Right lobe of liver (tissue), 6 donors: Measurements from ENCODE around the gene D2HGDH. TPM values are rescaled to one million over a fixed set of nuclear protein-coding genes. Genes with fewer than 3 reads are reported as not detected.

ENCODE experiments used
- ATAC-seq, 4 donors: fragments of 200-7000 bp; cut with Tn5 transposase; one replicate each; pipeline ENCODE4 v1.9.1; 2020; ENCODE audit warnings: mild to moderate bottlenecking in 4 of 4, moderate library complexity in 4 of 4
- DNase-seq, 3 donors: peaks; one replicate each; pipeline ENCODE4 v3.0.0-alpha.2; 2020
- H3K27ac ChIP-seq, 3 donors: fragments of 200-600 bp; one replicate each; pipeline ENCODE4 v1.8.0; 2022
- H3K27me3 ChIP-seq, 2 donors: fragments of 200-600 bp; one replicate each; pipeline ENCODE4 v1.8.0; 2022
- H3K36me3 ChIP-seq, 4 donors: fragments of 200-600 bp; sonication (generic) in 1 of 4; one replicate each; pipeline versions ENCODE4 v1.5.1 to v1.8.0; 2017 to 2022; ENCODE audit warnings: control low read depth in 1 of 4
- H3K4me1 ChIP-seq, 4 donors: fragments of 200-600 bp; sonication (generic) in 1 of 4; one replicate each; pipeline versions ENCODE4 v1.5.1 to v1.8.0; 2017 to 2022; ENCODE audit warnings: control low read depth in 1 of 4
- H3K4me3 ChIP-seq, 3 donors: fragments of 200-600 bp; one replicate each; pipeline ENCODE4 v1.8.0; 2022
- H3K9me3 ChIP-seq, 4 donors: fragments of 200-600 bp; sonication (generic) in 1 of 4; one replicate each; pipeline versions ENCODE4 v1.5.1 to v1.8.0; 2017 to 2022; ENCODE audit warnings: control low read depth in 1 of 4
- CTCF ChIP-seq, 4 donors: fragments of 200-600 bp in 3 of 4; fragments of 450-650 bp in 1 of 4; IDR thresholded peaks; one replicate each; pipeline versions ENCODE4 v1.5.1 to v1.8.0; 2016 to 2022; ENCODE audit warnings: antibody characterized with exemption in 4 of 4, mild to moderate bottlenecking in 2 of 4
- POLR2A ChIP-seq: fragments of 450-650 bp; IDR thresholded peaks from one replicate; pipeline ENCODE4 v1.6.1; 2017; ENCODE audit warnings: antibody characterized with exemption, mild to moderate bottlenecking
- WGBS: methylation state at CpG from one replicate; pipeline ENCODE4 v1.1.6; 2018; ENCODE audit warnings: low coverage, low lambda C conversion rate; ENCODE audit not compliant: insufficient coverage; ENCODE audit errors: missing lambda C conversion rate; 5-methylcytosine and 5-hydroxymethylcytosine counted together
- intact Hi-C, 2 donors: fragments of 100-400 bp; cut with DNase I; formaldehyde crosslinking; loops; one replicate each; pipeline versions ENCODE4 v1.11.2 to v1.14.1; 2022
- total RNA-seq, 6 experiments: library from RNA; depleted of rRNA in 2 of 6; stranded (reverse); fragments of >200 nt in 2 of 6; fragmentation: NEBNext Ultra II Directional in 3 of 6; extraction: Animal tissue kit (Norgen Biotek cat#: 25700) in 3 of 6; gene quantifications; one replicate each; pipeline versions ENCODE4 v1.1.0 to v1.2.4, GENCODE V29; 2016 to 2023
- donor health status: DM: no; HTN: yes; CAD: no.
- donor health status: DM: no; HTN: no; CAD: no.
- donor health status: DM: no; HTN: no; CAD: no.
- donor health status: DM: no; HTN: yes; CAD: no.
- donor health status: DM: no; HTN: yes; CAD: no.

Gene D2HGDH
- total RNA-seq, 6 experiments from 2014 or later = 18.9 to 38.6 (median 25.9) TPM

GRCh38 chr2:241701399-241702154, 32.9 kb upstream of the D2HGDH start, which contains the start of gene ING5:
Gene ING5 (plus strand): TSS chr2:241702039. CDS start chr2:241702066, 27 bp downstream.
- Histone ChIP-seq H3K36me3 (peaks cover 0 to 15% (median 0%) of the 10 kb centered on the region in 4 donors), H3K4me1 (peaks cover 0 to 9% (median 0%) of the 10 kb centered on the region in 4 donors), H3K27ac (peak within 1 kb of the TSS; percentile 79 to 86 (median 80)), H3K4me3 (peak within 1 kb of the TSS; percentile 95 to 99 (median 96)), H3K9me3 (no peaks in the 10 kb centered on the region), H3K27me3 (no peaks in the 10 kb centered on the region)
- ATAC-seq = peak; percentile 79 to 86 (median 82)
- 0% methylated on average over 1 of the region's 96 CpGs for WGBS
- TF ChIP-seq POLR2A = peak; percentile 91
- no peak for TF ChIP-seq CTCF (IDR thresholded peaks at IDR 0.05)
- DNase-seq = peak; percentile 98
- intact Hi-C loops = no loop called here

- intact Hi-C loops = no loop called here
- WGBS = no CpG with 5 or more reads among the region's 98 CpGs
- H3K4me3 ChIP-seq = peak overlapping the region; percentile 95 to 99 (median 96)
- TF ChIP-seq CTCF (IDR thresholded peaks at IDR 0.05) (peak; percentile 32 to 45 (median 36)), POLR2A (no peak)
- peaks cover 0 to 21% (median 2%) of the 10 kb centered on the region in 4 donors for H3K36me3 ChIP-seq
- H3K27ac ChIP-seq = peak overlapping the region; percentile 79 to 86 (median 80)
- ATAC-seq (peak; percentile 85 to 92 (median 89)), DNase-seq (peak; percentile 92 to 94 (median 93))
- H3K4me1 ChIP-seq = peaks cover 0 to 9% (median 0%) of the 10 kb centered on the region in 4 donors
- no peaks in the 10 kb centered on the region for H3K9me3 ChIP-seq
- no peaks in the 10 kb centered on the region for H3K27me3 ChIP-seq
Measured at GRCh38 chr2:241702155-241703031, 32.0 kb upstream of the D2HGDH start.

GRCh38 chr2:241703032-241703604, 31.3 kb upstream of the D2HGDH start:
- no peak for DNase-seq
- intact Hi-C loops = no loop called here
- H3K9me3 ChIP-seq = no peaks in the 10 kb centered on the region
- peak overlapping the region; percentile 86 to 99 (median 95) for H3K4me3 ChIP-seq
- no peak for TF ChIP-seq CTCF (IDR thresholded peaks at IDR 0.05)
- TF ChIP-seq POLR2A = no peak
- no peak overlapping the region for H3K27ac ChIP-seq
- peaks cover 0 to 9% (median 0%) of the 10 kb centered on the region in 4 donors for H3K4me1 ChIP-seq
- ATAC-seq = peak in 1 of 4 donors; percentile 5
- H3K36me3 ChIP-seq = peaks cover 0 to 27% (median 4%) of the 10 kb centered on the region in 4 donors
- 65% methylated on average over 7 of the region's 11 CpGs for WGBS
- H3K27me3 ChIP-seq = no peaks in the 10 kb centered on the region

GRCh38 chr2:241706537-241706936, 27.9 kb upstream of the D2HGDH start:
- 92% methylated on average over 5 of the region's 6 CpGs for WGBS
- Histone ChIP-seq H3K4me3 (no peak overlapping the region), H3K9me3 (no peaks in the 10 kb centered on the region), H3K4me1 (peaks cover 0 to 5% (median 0%) of the 10 kb centered on the region in 4 donors), H3K36me3 (peaks cover 5 to 60% (median 21%) of the 10 kb centered on the region in 4 donors), H3K27me3 (no peaks in the 10 kb centered on the region), H3K27ac (no peak overlapping the region)
- intact Hi-C loops = no loop called here
- ATAC-seq = no peak
- DNase-seq = no peak
- TF ChIP-seq CTCF (IDR thresholded peaks at IDR 0.05) (no peak), POLR2A (no peak)
